Measurements from ENCODE around the gene CAPN2.

The CAPN2 gene

DNA sequence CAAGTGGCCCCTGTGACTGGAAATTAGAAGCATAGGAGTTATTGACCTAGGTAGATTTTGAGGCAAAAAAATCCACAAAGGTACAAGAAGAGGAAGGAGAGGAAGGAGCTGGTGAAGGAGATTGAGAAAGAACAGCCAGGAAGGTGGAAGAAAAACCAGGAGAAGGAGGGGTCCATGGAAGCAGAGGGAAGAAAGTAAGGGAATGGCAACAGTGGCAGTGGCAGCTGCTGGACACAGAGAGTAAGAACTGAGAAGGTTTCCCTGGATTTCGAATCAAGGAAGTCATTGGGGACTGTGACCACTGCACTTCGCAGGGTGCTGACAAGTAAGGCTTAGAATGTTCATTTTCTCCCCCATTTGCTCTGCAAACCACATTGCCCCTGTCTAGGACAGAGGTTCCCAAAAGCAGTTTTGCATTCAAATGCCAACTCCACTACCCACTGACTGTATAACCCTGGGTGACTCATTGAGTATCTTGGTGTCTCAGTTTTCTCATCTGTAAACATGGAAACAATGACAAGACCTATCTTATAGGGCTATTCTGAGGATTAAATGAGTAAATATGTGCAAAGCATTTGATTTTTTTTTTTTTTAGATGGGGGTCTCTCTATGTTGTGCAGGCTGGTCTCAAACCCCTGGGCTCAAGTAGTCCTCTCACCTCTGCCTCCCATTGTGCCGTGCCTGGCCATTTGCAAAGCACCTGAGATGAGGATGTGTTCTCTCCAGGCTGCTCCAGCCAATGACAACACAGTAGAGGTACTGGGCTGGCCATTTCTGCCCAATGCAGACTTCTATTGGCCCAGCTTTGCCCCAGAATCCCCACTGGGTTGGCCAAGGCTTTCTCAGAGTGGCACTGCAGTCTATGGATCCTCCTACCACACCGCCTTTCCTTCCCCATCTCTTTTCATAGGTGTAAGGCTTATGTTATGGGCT is 9.3 kb upstream of the CAPN2 start:
- no peak for DNase-seq

DNA sequence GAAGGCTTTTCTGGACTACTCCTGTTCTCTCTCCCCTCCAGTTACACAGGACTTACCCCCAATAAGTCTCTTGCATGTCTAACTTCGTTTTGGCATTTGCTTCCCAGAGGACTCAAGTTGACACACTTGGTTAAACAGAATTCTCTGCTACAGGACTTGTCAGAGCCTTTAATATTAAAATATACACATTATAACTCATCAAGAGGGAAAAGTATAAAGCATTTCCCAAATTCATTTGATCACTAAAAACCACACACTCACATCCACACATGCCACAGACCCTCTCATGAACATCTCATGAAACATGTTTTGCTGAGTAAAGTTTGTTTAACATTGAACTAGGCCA is 8.7 kb upstream of the CAPN2 start:
- DNase-seq = no peak

DNA sequence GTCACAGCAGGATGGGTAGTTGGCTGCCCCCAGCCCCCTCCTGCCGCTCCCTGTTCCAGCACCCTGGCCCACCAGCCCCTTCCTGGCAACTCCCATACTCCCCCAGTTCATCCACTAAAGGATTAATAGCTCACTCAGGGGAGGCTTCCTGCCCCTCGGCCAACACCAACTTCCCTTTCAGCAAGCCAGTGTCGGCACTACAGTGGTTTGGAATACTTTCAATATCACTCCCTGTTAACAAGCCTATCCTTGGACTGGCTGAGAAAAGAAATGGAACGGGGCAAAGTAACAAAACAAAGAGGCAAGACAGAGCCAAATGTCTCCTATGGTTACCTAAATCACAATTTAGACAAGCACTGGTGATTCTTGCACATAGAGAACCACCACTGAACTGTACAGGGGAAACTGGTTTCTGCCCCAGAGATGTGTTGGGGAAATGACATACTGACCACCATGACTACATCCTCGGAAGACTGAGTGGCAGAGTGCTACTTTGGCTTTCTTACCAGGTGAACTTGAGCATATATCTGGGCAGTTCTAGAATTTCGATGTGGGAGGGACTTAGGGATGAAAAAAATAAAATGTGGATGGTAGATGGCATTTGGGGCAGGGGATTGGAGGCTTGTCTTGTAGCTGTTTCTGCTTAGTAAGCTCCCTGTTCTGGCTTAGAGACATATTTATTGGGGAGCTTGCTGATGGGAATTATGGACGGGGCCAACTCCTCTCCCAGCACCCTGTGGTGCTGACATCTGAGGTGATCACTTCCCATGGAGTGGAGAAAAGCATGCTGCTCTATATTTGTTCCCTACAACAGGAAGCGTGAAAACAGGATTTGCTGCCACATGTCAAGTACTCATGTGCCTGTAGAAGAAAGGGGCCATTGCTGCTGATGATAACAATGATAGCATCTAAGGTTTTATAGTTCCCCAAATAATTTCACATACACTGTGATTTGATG is 7.1 kb upstream of the CAPN2 start:
- DNase-seq = no peak

DNA sequence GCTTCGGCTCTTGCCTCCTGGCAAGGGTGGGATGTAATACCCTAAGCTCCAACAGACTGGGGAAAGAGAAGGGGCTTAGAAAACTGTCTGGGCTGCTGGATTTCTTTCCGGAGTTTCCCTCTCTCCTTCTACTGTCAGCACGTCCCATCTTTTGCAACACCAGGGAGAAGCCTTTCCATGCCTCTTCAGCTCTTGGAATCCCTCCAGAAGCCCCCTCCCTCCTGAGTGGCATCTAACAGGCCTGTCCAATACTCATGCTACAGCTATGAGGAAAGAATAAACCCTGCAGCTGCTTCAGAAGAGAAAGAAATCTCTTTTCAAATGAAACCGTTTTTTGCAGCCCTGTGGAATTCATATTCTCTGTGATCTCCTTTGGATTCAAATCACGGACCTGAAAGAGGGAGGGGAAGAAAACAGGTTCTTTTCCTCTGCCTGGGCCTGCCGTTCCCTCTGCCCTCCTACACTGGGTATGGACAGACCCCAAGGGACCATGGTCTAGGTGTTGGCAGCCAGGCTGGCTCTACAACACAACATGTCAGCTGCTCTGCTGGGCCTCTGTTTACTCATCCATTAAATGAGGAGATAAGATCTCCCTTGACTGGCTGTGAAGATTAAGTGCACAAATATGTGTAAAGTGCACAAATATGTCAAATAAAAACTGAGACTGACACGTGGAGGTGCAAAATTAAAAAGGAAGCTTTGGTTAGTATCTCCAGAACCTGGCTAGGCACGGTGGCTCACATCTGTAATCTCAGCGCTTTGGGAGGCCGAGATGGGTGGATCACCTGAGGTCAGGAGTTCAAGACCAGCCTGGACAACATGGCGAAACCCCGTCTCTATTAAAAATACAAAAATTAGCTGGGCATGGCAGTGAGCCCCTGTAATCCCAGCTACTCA is 6.0 kb upstream of the CAPN2 start:
- DNase-seq = no peak

DNA sequence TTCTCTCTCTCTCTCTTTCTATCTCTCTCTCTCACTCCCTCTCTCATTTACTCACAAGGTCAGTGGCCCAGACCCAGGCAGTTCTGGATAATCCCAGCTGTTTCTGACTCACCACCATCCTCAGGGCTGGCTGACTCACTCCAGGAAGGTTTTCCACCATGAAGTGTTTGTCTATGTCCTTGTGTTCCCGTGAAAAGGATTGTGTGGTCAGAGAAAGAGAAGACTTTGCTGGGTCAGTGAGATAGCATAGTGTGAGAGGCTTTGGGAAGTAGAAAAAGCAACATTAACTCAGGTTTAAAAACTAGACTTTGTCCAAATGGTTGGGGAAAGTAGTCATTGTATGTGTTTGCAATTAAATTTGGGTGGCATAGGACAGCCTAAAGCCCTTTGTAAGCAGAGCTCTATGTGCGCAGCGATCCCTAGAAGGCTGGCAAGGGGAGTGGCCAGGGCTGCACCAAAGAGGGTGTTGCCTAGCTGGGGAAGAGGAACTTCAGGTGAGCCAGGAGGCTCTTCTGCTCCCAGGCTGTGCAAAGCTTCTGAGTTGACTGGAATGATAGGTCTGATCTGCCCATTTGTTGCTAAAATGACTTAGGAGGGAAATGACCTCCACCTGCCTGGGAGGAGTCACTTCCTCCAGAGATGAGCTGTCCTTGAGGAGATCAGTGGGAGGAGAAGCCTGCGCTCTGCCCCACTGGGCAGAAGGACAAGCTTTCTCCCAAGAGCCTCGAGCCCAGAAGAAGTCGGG is 4.9 kb upstream of the CAPN2 start:
- no peak for DNase-seq

DNA sequence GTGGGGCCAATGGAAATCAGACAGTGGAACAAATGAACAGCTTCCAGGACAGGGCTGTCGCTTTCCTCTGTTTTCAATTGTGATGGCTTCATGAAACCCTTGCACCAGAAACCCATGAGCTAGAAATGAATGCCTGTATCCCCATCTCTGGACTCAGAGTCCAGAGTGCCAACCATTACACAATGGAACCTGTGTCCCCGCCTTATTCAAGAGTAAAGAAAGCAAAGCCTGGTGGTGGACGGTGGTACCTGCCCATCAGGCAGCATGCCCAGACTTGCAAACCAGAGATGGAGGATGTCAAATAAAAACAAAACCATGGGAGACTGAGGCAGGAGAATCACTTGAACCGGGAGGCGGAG is 4.4 kb upstream of the CAPN2 start:
- DNase-seq = no peak

DNA sequence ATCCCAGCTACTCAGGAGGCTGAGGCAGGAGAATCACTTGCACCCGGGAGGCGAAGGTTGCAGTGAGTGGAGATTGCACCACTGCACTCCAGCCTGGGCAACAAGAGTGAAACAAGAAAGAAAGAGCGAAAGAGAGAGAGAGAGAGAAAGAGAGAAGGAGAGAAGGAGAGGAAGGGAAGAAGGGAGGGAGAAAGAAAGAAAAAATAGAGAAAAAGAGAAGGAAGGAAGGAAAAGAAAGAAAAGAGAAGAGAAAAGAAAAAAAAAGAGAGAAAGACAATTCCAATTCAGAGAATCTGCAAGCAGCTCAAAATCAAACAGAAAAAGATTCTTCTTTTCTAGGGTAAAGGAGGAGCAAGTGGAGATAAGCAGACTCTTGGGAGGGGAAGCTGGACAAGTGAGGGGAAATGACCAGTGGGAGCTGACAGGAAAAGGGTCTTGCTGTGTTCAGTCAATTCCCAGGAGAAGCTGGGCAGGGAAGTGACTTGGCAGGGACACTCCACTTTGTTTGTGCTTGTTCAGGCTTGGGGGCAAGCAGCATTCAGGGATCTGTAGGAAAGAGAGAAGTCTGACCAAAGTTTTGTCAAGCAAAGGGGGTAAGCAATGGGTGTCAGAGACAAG is 3.6 kb upstream of the CAPN2 start:
- no peak for DNase-seq

DNA sequence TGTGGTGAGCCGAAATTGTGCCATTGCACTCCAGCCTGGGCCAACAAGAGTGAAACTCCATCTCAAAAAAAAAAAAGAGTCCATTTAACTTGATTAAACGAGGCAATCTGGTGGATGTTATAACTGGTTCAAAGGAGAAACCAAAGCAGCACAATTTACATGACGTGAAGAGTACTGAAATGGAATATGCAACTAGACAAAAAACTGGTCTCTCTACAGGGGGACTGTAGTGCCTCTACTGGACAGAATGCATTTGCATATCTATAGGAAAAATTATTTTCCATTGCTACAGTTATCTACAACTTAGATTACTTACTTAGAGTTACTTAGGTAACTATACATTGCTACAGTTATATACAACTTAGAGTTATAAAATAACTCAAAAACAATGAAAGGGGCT is 2.7 kb upstream of the CAPN2 start:
- DNase-seq = no peak

DNA sequence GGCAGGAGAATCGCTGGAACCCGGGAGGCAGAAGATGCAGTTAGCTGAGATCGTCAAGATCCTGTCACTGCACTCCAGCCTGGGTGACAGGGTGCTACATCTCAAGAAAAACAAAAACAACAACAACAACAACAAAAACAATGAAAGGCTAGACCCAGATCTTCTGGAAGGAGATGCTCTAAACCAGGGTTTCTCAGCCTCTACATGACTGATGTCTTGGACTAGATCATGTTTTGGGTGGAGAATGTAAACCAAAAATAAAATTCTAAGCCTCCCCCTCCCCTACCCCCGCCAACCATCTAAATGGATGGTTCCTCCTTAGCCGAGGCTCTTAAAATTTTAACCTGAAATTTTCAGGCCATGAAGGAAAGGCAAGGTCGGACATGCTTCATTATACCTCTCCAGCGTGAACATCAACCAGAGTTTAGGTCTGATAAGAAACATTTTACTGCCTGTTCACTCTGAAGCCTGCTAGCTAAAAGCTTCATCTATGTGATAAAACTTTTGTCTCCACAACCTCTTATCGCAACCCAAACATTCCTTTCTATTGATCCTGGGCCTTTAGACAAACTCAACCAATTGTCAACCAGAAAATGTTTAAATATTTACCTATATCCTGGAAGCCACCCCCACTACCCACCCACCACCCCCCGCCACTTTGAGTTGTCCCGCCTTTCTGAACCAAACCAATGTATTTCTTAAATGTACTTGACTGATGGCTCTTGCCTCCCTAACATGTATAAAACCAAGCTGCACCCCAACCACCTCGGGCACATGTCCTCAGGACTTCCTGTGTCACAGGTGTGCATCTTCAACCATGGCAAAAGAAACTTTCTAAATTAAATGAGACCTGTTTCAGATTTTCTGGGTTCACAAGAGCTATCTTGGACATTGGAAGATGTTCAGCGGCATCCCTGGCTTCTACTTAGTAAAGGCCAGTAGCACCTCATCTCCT is 1.9 kb upstream of the CAPN2 start:
- no peak for DNase-seq

DNA sequence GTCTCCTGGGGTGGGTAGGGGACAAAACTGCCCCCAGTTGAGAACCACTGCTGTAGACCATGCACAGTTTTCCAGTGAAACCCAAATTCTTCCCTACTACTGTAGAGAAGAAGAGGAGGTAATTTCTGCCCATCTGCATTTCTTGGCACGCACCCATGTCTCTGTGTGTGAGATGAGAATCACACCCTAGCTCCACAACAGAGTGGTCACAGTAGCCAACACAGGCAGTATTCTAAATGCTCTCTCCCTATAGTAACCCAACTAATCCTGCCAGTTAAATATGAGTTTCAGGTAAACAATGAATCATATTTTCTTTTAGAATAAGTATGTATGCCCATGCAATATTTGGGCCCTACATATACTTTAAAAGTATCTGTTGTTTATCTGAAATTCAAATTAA is 1.2 kb upstream of the CAPN2 start:
- DNase-seq = no peak

DNA sequence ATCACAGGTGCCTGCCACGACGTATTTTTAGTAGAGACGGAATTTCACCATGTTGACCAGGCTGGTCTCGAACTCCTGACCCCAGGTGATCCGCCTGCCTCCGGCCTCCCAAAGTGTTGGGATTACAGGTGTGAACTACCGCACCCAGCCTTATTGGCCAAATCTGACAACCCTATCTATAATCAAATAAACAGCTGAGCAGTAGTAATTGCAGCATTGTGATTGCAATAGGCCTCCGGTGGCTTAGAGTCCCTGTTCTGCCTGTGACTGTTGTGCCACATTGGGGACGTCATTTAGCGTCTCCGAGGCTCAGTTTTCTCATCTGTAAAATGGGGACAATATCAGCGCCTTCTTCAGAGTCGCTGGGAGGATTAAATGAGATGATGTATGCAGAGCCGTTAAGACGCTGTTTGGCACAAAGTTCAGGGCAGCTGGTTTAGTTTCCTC is 569 bp upstream of the CAPN2 start:
- no peak for DNase-seq

DNA sequence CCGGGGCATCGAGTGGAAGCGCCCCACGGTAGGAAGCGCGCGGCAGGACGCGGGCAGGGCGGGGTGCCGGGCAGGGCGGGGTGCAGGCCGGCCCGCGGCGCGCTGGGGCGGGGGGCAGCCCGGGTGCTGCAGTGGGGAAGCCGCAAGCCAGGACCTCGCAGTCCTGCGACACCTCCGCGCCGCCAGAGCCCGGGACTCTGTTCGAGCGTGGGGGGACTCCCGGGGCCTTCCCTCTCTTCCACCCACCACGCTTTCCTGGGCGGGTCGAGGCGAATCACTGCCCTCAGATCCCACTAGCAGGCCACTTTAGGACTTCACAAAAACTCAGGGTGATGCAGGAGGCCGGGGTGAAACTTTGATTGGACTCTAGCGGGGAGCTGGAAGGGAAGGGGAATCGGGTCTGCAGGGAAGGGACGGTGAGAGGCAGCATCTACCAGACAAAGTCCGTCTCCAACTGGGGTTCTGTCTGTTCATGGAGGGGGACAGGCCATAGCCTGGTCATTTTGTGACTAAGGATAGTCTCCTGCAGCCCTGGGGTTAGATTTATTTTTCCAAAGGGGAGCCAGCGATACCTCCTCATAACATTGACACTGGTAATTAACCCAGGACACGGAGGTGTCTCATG is 623 bp downstream of the CAPN2 start:
- peak; percentile 31 for DNase-seq

DNA sequence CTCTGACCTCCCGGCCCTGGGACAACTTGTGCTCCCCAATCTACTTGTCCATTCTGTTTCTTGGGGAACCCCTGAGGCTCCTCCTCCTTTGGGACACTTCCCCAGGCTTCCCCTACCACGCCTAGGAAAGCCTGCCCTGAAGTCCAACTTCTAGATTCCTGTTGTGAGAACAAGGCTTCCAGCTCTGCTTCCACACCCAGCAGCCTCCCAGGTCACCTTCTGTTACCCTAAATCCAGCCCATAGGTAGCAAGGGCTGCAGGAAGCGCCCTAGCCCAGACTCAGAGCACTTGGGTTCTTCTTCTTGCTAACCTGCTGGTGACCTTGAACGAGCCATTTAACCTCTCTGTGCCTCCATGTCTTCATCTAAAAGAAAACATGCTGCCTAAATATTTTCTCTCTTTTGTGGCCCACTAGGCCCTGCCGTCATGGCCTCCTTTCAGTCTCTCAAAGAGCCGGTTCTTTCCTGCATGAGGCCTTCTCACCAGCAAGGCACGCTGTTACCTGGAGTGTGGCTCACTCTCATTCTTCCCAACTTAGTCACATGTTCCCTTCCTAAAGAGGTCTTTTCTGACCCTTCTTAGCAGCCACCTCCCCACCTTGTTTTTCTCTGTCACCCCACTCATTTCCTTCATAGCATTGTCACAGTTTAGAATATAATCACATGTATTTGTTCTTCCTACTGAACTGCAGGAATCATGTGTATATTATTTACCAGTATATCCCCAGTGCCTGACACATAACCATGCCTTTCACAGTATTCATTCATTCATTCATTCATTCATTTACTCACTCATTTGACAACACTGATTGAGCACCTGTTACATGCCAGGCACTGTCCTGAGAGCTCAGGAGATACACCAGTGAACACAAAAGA is 1.4 kb downstream of the CAPN2 start:
- DNase-seq = no peak

DNA sequence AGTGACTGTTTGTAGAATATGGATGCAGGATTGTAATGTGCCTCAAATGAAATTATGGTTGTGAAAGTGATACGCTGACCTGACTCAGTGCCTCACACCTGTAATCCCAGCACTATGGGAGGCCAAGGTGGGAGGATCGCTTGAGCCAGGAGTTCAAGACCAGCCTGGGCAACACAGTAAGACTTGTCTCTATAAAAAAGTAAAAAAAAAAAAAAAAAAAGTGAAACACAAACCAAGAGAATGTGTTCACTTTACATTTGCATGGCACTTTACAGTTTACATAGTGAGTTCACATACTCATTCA is 2.0 kb downstream of the CAPN2 start:
- DNase-seq = no peak

DNA sequence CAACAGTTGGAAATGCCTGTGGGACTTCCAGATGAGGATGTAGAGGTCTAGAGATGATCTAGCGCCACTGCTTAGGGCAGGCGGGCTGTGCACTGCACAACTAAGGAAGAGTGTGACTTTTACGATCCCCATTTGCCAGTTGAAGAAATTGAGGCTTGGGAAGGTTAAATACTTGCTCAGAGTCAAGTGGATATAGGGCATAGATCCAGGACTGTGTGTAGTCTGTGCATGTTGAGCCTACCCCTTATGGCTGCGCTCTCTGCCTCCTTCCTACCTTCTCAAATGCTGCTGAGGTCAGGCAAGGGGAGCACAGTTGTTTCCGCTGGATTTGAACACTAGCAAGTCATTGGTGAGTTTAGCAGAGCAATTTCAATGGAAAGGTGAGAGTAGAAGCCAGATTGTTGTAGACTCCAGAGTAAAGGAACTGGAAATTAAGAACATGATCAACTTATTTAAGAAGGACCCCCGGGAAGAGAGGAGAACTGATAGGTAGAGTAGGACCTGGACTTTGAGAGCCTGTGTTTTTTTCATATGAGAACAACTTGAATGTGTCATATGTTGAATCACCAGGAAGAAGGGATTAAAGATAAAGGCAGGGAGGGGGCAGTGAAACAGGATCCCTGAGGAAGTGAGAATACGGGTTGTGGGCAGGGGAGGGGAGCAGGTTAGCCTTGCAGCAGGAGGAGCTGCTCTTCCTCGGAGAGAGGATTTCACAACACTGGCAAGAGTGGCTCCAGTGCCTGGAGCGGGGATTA is 2.7 kb downstream of the CAPN2 start:
- DNase-seq = no peak

DNA sequence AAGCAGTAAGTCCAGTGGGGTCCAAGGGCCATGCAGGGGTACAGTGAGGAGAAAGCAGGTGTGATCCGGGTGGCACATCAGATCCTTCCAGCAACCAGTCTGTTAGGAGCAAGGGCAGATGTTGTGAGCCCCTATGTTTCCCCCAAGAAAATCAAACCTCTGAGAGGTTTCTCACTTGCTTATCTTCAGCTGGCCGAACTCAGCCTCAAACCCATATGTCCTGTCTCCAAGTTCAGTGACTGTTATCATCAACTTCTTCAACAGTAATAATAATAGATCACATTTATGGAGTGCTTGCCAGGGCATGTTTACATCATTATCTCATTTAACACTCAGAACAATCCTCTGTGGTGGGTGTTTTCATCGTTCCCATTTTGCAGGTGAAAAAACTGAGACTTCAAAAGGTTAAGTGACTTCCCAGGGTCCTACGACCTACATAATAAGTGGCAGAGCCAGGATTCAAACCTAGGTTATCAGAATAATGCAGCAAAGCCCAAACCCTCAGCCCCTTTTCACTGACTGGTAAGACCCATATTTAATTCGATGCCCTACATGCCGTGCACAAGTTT is 3.3 kb downstream of the CAPN2 start:
- no peak for DNase-seq

DNA sequence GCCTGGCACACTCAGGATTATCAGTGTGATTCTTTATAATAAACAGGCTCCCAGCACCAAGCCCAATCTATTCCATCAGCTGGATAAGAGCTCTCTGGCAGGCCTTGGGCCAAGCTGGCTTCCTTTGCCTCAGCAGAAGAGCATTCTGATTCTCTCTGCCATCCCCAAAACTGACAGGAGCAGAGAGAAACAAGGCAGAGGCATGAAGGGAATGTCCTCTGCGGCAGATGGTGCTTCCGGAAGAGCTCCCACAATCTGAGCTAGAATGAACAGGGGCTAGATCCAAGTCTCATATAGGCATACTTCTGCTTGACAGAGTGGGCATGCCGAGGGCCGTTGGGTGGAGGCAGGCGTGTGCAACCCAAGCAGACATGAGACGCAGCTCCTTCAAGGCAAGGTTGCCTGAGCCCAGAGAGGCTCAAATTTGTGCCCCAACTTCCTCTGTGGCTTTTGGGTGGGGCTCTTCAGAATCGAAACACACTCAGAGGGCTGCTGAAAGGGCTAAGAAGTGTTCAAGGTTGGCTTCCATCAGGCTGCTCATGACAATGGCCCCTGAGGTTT is 4.0 kb downstream of the CAPN2 start:
- peak; percentile 41 for DNase-seq

DNA sequence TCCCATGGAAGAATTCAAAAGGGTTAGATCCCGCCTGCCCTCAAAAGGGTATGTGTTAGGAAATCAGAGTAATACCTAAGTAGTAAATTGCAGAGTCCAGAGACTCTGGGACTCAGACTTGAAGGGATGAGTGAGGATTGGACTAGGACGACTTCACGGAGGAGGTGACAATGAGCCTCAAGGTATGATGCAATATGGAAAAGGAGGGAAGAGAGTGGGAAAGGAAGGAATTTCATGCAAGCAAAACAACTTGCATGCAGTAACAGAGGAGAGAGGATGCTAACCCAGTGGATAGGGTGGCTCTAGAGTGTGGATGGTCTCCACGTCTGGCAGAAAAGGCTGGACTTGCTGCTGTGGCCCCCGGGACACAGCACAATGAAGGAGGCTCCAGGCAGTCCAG is 4.8 kb downstream of the CAPN2 start:
- DNase-seq = no peak

All from effector CD4-positive, alpha-beta T cell (primary cell).